HCT116 (cell line): ENCODE data around the gene PDCL2. TPM values are rescaled to one million over a fixed set of nuclear protein-coding genes. Genes with fewer than 3 reads are reported as not detected.
A peak's percentile ranks its signal among the peaks of the same experiment; 100 is the strongest.

Experiments
- ATAC-seq: fragments of 200-7000 bp; cut with Tn5 transposase; 2 replicates; pipeline ENCODE4 v1.9.1; 2020; ENCODE audit warnings: mild to moderate bottlenecking, moderate library complexity
- BruUV-seq: library from RNA; stranded (reverse); fragments of 400-500 nt; replicated peaks from 2 replicates; lab custom pipeline; 2021; lab: Mats Ljungman, UMichigan
- CTCF ChIA-PET: fragments of 300-600 bp; sonication (Branson Sonifier 250); formaldehyde crosslinking; loops from one replicate; lab custom pipeline; 2021; ENCODE audit warnings: antibody characterized with exemption; lab: Charles Lee
- POLR2A ChIA-PET: fragments of 300-600, 350-600 bp; sonication (Branson Sonifier 250); formaldehyde crosslinking; loops from one replicate; lab custom pipeline; 2021; ENCODE audit warnings: antibody characterized with exemption; lab: Charles Lee
- RAD21 ChIA-PET, 2 experiments: fragments of 300-600 bp; sonication (Branson Sonifier 250); formaldehyde crosslinking; loops; one replicate each; lab custom pipeline; 2023; ENCODE audit warnings: low total read pairs in 2 of 2; ENCODE audit not compliant: uncharacterized antibody in 2 of 2, unreplicated experiment in 2 of 2, low non-redundant PET in 1 of 2; lab: Charles Lee
- DNase-seq: peaks from one replicate; pipeline ENCODE4 v3.0.0-alpha.2; 2010; ENCODE audit warnings: low read depth, low spot score
- H2AFZ ChIP-seq: fragments of 200-600 bp; shearing (Covaris generic), sonication (generic); 2 replicates; pipeline ENCODE4 v1.6.1; 2017; ENCODE audit warnings: low read depth, mixed run types, mixed read lengths, antibody characterized with exemption, low read length; ENCODE audit not compliant: poor library complexity, severe bottlenecking
- H3K27ac ChIP-seq: 2 replicates; pipeline ENCODE4 v1.5.1; 2012; ENCODE audit warnings: low read depth, low read length
- H3K27me3 ChIP-seq: fragments of 200-600 bp; sonication (generic); 2 replicates; pipeline ENCODE4 v1.6.1; 2016; ENCODE audit warnings: mixed run types, low read length, mixed read lengths; ENCODE audit not compliant: insufficient read depth
- H3K36me3 ChIP-seq, 2 experiments: fragments of 200-500 bp in 1 of 2; fragments of 200-600 bp in 1 of 2; sonication (Bioruptor generic) in 1 of 2; sonication (generic) in 1 of 2; 2 replicates each; pipeline versions ENCODE4 v1.5.1 to v1.6.1; 2014 to 2016; ENCODE audit warnings: low read length in 2 of 2, inconsistent platforms in 1 of 2, mixed read lengths in 1 of 2, mixed run types in 1 of 2; ENCODE audit not compliant: insufficient read depth in 2 of 2, control insufficient read depth in 1 of 2
- H3K4me1 ChIP-seq, 2 experiments: fragments of 200-600 bp in 1 of 2; sonication (generic) in 1 of 2; 2 replicates each; pipeline versions ENCODE4 v1.5.1 to v1.6.1; 2012 to 2017; ENCODE audit warnings: low read length in 2 of 2, inconsistent platforms in 1 of 2, mild to moderate bottlenecking in 1 of 2, mixed read lengths in 1 of 2, mixed run types in 1 of 2, moderate library complexity in 1 of 2; ENCODE audit not compliant: insufficient read depth in 2 of 2, control insufficient read depth in 1 of 2
- H3K4me2 ChIP-seq: fragments of 200-600 bp; sonication (generic); 2 replicates; pipeline ENCODE4 v1.6.1; 2017; ENCODE audit warnings: mixed run types, low read length, mixed read lengths
- H3K4me3 ChIP-seq, 2 experiments: fragments of 200-600 bp in 1 of 2; sonication (generic) in 1 of 2; replicated peaks in 1 of 2; 2 replicates each; pipeline ENCODE4 v1.5.1; 2011 to 2016; ENCODE audit warnings: low read length in 2 of 2, control low read depth in 1 of 2, low read depth in 1 of 2, mild to moderate bottlenecking in 1 of 2, mixed read lengths in 1 of 2, mixed run types in 1 of 2
- H3K79me2 ChIP-seq: fragments of 200-600 bp; sonication (generic); 2 replicates; pipeline ENCODE4 v1.6.1; 2017; ENCODE audit warnings: mild to moderate bottlenecking, mixed run types, low read length, moderate library complexity, mixed read lengths; ENCODE audit not compliant: insufficient read depth
- H3K9ac ChIP-seq: fragments of 200-600 bp; sonication (generic); 2 replicates; pipeline ENCODE4 v1.6.1; 2016; ENCODE audit warnings: low read length, mixed read lengths
- H3K9me2 ChIP-seq: fragments of 200-600 bp; sonication (generic), shearing (Covaris generic); 2 replicates; pipeline ENCODE4 v1.6.1; 2017; ENCODE audit warnings: mixed run types, mild to moderate bottlenecking, moderate library complexity; ENCODE audit not compliant: insufficient read depth
- H3K9me3 ChIP-seq, 2 experiments: fragments of 200-500 bp in 1 of 2; fragments of 200-600 bp in 1 of 2; sonication (Bioruptor generic) in 1 of 2; sonication (generic) in 1 of 2; 2 replicates each; pipeline ENCODE4 v1.6.1; 2014 to 2017; ENCODE audit warnings: low read length in 2 of 2, mixed read lengths in 2 of 2, inconsistent platforms in 1 of 2, low read depth in 1 of 2, mild to moderate bottlenecking in 1 of 2, mixed run types in 1 of 2, moderate library complexity in 1 of 2; ENCODE audit not compliant: control insufficient read depth in 1 of 2, insufficient read depth in 1 of 2
- H4K20me1 ChIP-seq: fragments of 200-600 bp; sonication (generic), shearing (Covaris generic); 2 replicates; pipeline ENCODE4 v1.6.1; 2017; ENCODE audit warnings: mixed run types, mild to moderate bottlenecking, moderate library complexity; ENCODE audit not compliant: insufficient read depth
- CEBPB ChIP-seq: IDR thresholded peaks from 2 replicates; pipeline ENCODE4 v1.6.1; 2012; ENCODE audit warnings: low read depth
- EZH2 ChIP-seq: fragments of 200-600 bp; sonication (generic); IDR thresholded peaks from 2 replicates; pipeline ENCODE4 v1.6.1; 2017; ENCODE audit warnings: antibody characterized with exemption, mixed run types
- EZH2phosphoT487 ChIP-seq: fragments of 200-600 bp; IDR thresholded peaks from 2 replicates; pipeline ENCODE4 v1.6.1; 2018; ENCODE audit warnings: antibody characterized with exemption, borderline replicate concordance
- POLR2AphosphoS5 ChIP-seq: IDR thresholded peaks from 2 replicates; pipeline ENCODE4 v1.6.1; 2011; ENCODE audit warnings: mild to moderate bottlenecking, low read depth, low read length, moderate library complexity
- SIN3A ChIP-seq: IDR thresholded peaks from 2 replicates; pipeline ENCODE4 v1.6.1; 2012; ENCODE audit warnings: low read depth
- SP1 ChIP-seq: IDR thresholded peaks from 2 replicates; pipeline ENCODE4 v1.6.1; 2012; ENCODE audit warnings: low read depth
- ZFX ChIP-seq: fragments of 450-650 bp; IDR thresholded peaks from 2 replicates; pipeline ENCODE4 v1.6.1; 2017
- ZNF274 ChIP-seq: fragments of 200-500 bp; sonication (Bioruptor generic); IDR thresholded peaks from 2 replicates; pipeline ENCODE4 v1.6.1; 2014; ENCODE audit warnings: mild to moderate bottlenecking, low read depth, low read length, inconsistent platforms
- intact Hi-C: fragments of 100-400 bp; cut with micrococcal nuclease; formaldehyde crosslinking; loops from 2 replicates; pipeline ENCODE4 v1.10.0; 2022
- total RNA-seq: library from RNA; stranded (reverse); gene quantifications from one replicate; pipeline ENCODE4 v1.2.1, GENCODE V29; 2021; ENCODE audit not compliant: unreplicated experiment
- TF ChIP-seq, protein P1 (sequence below): IDR thresholded peaks from 2 replicates; pipeline ENCODE4 v1.6.1; 2011; ENCODE audit warnings: mild to moderate bottlenecking, low read length, moderate library complexity; ENCODE audit not compliant: insufficient replicate concordance; ENCODE audit errors: extremely low read depth
- TF ChIP-seq, protein P2 (sequence below): IDR thresholded peaks from 2 replicates; pipeline ENCODE4 v1.6.1; 2012
- TF ChIP-seq, protein P3 (sequence below), 3 experiments: fragments of 200-600 bp in 1 of 3; sonication (generic) in 1 of 3; IDR thresholded peaks in 2 of 3; conservative IDR thresholded peaks in 1 of 3; 2 replicates each; pipeline ENCODE4 v1.5.1; 2012 to 2017; ENCODE audit warnings: low read depth in 2 of 3, low read length in 2 of 3, antibody characterized with exemption in 1 of 3, borderline replicate concordance in 1 of 3, control low read depth in 1 of 3, mild to moderate bottlenecking in 1 of 3, mixed read lengths in 1 of 3, mixed run types in 1 of 3, moderate library complexity in 1 of 3; ENCODE audit not compliant: insufficient read depth in 1 of 3
- TF ChIP-seq, protein P4 (sequence below): IDR thresholded peaks from 2 replicates; pipeline ENCODE4 v1.6.1; 2012; ENCODE audit warnings: low read depth

Gene PDCL2
- total RNA-seq, 1 experiment from 2014 or later: 0.47 TPM

DNA sequence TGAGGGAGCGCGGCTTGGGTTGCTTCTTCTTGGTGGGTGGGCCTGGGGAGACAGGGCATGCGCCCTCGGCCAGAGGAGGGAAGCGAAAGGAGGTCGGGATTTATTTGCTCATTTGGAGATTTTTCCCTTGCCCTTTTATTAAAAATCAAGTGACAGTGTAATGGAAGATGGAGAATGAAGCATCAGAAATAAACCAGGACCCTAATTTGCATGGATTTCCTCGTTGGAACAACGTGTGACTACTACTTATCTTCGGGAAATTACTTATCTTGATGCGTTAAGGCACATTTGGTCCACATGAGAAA, 44.6 kb downstream of the PDCL2 start:
- H3K27me3 ChIP-seq: no peaks in the 10 kb centered on the region
- H3K9ac ChIP-seq: peak overlapping the region; percentile 85
- intact Hi-C loops: loop anchor here (5.0 to 10.0 kb wide), 4 partner anchors 87 to 200 kb away; partner anchors contain the start of genes NMU and SRD5A3
- DNase-seq (no peak), ATAC-seq (no peak)
- TSS peak; percentile 80 for BruUV-seq
- H3K79me2 ChIP-seq: peaks cover 43% of the 10 kb centered on the region
- ChIA-PET CTCF (no interaction called here), POLR2A (no interaction called here), RAD21 (no interaction called here)
- peak overlapping the region; percentile 91 for H3K4me2 ChIP-seq
- no peaks in the 10 kb centered on the region for H3K36me3 ChIP-seq
- H3K9me2 ChIP-seq: no peaks in the 10 kb centered on the region
- peak overlapping the region; percentile 100 for H3K27ac ChIP-seq
- H4K20me1 ChIP-seq: no peaks in the 10 kb centered on the region
- H2AFZ ChIP-seq: no peak overlapping the region
- H3K4me1 ChIP-seq: peaks cover 57 to 68% of the 10 kb centered on the region in 2 experiments
- no peaks in the 10 kb centered on the region for H3K9me3 ChIP-seq
- no peak for TF ChIP-seq CEBPB
- no peak for TF ChIP-seq EZH2
- TF ChIP-seq, protein P1, sequence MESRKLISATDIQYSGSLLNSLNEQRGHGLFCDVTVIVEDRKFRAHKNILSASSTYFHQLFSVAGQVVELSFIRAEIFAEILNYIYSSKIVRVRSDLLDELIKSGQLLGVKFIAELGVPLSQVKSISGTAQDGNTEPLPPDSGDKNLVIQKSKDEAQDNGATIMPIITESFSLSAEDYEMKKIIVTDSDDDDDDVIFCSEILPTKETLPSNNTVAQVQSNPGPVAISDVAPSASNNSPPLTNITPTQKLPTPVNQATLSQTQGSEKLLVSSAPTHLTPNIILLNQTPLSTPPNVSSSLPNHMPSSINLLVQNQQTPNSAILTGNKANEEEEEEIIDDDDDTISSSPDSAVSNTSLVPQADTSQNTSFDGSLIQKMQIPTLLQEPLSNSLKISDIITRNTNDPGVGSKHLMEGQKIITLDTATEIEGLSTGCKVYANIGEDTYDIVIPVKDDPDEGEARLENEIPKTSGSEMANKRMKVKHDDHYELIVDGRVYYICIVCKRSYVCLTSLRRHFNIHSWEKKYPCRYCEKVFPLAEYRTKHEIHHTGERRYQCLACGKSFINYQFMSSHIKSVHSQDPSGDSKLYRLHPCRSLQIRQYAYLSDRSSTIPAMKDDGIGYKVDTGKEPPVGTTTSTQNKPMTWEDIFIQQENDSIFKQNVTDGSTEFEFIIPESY: no peak
- TF ChIP-seq, protein P2, sequence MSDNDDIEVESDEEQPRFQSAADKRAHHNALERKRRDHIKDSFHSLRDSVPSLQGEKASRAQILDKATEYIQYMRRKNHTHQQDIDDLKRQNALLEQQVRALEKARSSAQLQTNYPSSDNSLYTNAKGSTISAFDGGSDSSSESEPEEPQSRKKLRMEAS: no peak
- TF ChIP-seq ZNF274: no peak
- TF ChIP-seq SP1: no peak
- TF ChIP-seq POLR2AphosphoS5: no peak
- TF ChIP-seq ZFX: no peak
- TF ChIP-seq, protein P3, sequence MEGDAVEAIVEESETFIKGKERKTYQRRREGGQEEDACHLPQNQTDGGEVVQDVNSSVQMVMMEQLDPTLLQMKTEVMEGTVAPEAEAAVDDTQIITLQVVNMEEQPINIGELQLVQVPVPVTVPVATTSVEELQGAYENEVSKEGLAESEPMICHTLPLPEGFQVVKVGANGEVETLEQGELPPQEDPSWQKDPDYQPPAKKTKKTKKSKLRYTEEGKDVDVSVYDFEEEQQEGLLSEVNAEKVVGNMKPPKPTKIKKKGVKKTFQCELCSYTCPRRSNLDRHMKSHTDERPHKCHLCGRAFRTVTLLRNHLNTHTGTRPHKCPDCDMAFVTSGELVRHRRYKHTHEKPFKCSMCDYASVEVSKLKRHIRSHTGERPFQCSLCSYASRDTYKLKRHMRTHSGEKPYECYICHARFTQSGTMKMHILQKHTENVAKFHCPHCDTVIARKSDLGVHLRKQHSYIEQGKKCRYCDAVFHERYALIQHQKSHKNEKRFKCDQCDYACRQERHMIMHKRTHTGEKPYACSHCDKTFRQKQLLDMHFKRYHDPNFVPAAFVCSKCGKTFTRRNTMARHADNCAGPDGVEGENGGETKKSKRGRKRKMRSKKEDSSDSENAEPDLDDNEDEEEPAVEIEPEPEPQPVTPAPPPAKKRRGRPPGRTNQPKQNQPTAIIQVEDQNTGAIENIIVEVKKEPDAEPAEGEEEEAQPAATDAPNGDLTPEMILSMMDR (IDR thresholded peaks at IDR 0.05 in 2 of 3, conservative IDR thresholded peaks at IDR 0.05 in 1 of 3; ENCODE audit: borderline replicate concordance in 1 of 3, insufficient read depth in 1 of 3, low read depth in 2 of 3, low read length in 2 of 3): no peak
- TF ChIP-seq, protein P4, sequence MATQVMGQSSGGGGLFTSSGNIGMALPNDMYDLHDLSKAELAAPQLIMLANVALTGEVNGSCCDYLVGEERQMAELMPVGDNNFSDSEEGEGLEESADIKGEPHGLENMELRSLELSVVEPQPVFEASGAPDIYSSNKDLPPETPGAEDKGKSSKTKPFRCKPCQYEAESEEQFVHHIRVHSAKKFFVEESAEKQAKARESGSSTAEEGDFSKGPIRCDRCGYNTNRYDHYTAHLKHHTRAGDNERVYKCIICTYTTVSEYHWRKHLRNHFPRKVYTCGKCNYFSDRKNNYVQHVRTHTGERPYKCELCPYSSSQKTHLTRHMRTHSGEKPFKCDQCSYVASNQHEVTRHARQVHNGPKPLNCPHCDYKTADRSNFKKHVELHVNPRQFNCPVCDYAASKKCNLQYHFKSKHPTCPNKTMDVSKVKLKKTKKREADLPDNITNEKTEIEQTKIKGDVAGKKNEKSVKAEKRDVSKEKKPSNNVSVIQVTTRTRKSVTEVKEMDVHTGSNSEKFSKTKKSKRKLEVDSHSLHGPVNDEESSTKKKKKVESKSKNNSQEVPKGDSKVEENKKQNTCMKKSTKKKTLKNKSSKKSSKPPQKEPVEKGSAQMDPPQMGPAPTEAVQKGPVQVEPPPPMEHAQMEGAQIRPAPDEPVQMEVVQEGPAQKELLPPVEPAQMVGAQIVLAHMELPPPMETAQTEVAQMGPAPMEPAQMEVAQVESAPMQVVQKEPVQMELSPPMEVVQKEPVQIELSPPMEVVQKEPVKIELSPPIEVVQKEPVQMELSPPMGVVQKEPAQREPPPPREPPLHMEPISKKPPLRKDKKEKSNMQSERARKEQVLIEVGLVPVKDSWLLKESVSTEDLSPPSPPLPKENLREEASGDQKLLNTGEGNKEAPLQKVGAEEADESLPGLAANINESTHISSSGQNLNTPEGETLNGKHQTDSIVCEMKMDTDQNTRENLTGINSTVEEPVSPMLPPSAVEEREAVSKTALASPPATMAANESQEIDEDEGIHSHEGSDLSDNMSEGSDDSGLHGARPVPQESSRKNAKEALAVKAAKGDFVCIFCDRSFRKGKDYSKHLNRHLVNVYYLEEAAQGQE: no peak
- no peak for TF ChIP-seq SIN3A
- TF ChIP-seq EZH2phosphoT487: no peak
- H3K4me3 ChIP-seq: peak overlapping the region; percentile 73 to 80
